NCI-H1417 treated with DMSO at 0.1 percent for 48 hours (cell line): ENCODE data around the gene PSAT1.

ENCODE experiments used
- DNase-seq: peaks from one replicate; lab custom pipeline; 2025; lab: John Stamatoyannopoulos, UW

Gene PSAT1

DNA sequence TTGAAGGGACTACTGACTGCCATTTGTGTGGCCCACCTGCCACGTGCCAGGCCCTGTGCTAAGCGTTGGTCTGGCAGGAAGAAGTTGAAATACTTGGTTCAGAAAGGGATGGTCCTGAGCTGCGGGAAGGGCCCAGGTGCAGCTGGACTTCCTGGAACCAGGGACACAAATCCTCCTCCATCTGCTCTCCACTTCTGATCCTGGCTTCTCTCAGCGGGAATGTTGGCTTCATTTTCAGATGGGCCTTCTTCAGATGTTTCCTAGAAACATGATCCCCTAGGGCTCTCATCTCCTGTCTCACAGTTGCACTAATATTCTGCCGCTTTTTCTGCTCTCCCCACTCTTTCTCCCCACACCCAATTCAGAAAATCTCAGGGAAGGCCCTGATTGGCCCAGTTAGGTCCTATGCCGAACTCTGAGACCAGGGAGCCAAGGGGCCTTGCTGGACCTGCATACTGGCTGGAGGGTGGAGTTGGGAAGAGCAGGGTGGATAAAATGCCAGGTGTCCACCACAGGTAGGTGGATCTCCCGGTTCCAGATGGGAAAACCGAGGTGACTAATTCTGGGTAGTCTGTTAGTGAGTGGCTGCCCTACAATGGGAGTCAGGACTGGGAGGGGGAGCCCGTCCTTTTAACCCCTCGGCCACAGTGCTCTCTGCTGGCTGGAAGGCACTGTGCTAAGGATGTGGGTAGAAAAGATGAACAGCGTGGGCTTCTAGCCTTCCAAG is 19.4 kb downstream of the PSAT1 start:
- DNase-seq, result no peak

DNA sequence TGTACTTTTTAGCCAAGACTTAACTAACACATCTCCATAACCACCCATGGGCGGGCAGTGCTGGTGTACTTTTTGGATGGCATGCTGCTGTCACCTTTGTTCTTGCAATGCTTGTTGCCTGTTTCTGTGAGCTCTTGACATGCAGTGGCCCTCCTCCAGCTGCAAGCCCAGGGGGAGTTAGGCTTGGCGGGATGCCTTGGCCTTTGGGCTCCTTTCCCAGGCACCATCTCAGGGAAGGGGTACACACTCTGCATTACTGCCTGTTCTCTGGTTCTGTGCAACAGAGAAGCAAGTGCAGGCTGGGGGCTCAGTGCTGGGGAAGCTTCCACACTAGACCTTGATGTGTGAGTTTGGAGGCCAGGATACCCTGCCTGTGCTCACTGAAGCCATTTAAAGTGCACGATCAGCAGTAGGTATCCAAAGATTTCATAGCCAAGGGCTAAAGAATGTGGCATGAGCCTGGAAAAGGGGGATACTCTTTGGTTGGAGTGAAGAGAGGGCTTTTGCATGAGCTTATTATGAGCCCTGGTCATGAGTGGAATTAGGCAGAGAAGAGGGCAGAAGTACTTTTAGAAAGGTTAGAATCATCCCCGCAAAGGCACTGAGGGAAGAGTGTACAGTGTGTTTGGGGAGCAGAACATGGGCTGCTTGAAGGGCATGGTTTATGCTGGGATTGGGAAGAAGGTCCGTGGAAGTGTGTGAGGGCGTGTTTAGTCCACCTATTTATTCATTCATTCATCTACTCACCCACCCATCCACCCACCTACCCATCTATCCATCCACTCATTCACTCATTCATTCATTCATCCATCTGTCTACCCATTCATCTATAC is 22.5 kb downstream of the PSAT1 start:
- DNase-seq, result no peak

DNA sequence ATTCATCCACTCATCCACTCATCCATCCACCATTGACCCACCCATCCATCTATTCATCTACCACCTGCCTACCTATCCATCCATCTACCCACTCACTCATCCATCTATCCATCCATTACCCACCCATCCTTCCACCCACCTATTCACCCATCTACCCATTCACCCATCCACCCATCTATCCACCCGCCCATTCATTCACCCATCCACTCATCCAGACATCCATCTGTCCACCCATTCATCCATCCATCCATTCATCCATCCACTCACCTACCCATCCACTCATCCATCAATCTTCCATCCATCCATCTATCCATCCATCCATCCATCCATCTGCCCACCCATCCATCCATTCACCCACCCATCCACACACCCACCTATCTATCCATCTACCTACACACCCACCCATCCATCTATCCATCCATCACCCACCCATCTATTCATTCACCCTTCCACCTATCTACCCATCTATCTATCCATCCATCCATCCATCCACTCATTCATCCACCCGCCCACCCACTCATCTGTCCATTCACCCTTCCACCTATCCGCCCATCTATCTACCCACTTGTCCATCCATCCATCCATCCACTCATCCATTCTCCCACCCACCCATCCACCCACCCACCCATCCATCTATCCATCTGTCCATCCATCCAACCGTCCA is 23.2 kb downstream of the PSAT1 start:
- no peak for DNase-seq

DNA sequence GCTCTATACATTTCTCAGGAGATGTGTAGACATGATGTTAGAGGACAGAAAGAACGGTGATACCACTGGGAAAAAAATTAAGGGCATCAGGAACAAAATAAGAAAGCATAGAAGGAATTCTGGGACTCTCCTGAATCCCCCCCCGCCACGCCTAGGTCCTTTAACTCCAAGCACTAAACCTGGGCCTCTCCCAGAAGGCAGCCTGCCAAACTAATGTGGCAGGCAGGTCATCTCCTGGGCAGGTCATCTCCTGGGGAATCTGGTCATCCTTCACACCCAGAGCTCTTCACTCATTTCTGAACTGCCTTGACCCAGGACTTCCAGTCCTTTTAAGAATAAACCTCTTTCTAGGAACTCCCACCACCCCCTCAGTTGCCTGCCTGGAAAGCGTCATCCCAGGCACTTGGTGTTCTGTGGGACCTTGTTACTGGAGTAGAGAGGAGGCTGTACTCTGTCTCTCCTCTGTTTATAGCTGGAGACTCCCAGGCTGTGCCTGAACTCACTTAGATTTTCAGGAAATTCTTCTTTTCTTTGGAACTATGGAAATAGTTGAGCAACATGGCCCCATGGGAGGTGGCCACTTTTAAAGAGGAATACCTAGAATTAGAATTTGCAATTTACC is 24.1 kb downstream of the PSAT1 start:
- no peak for DNase-seq

DNA sequence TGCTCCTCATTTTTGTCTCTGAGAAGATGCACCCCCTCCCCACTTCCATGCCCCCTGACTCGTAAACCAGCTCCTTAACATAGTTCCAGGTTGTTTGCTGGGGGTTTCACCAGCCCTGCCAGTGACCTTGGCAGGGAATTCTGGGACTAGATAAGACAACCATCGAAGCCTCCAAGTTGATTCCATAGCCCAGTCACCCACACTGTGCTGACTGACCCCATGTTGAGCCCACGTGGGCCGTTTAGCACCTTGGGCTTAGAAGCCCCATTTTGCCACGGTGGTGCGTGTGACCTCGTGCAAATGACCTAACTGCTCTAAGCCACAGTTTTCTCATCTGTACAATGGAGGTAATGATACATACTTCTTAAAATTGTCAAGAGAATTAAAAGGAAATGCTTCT is 24.6 kb downstream of the PSAT1 start:
- no peak for DNase-seq

DNA sequence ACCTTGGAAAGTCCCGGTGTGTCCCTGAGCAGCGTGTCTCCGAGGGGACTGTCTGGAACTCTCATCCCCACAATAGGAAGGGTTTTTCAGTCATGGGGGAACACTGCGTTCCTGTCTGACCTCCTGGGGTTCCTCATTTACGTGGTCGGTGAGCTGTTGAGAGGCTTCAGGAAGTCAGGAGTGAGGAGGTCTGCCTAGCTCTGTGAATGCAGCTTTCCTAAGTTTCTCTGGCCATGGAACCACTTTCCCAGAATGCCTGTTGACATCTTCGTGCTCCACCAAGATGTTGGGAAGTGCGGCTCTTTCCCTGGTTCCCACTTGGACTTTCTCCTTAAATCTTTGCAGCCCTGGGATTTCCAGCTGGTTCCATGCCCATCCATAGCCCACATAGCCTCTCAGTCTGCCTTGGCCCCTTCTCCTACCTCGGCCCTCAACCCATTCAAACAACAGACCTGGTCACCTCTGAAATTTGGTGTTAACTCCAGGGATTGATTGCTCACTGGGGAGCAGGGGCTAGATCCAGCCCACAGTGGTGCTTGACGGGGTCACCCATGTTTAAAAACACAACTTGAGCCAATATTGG is 27.2 kb downstream of the PSAT1 start:
- DNase-seq, result no peak

DNA sequence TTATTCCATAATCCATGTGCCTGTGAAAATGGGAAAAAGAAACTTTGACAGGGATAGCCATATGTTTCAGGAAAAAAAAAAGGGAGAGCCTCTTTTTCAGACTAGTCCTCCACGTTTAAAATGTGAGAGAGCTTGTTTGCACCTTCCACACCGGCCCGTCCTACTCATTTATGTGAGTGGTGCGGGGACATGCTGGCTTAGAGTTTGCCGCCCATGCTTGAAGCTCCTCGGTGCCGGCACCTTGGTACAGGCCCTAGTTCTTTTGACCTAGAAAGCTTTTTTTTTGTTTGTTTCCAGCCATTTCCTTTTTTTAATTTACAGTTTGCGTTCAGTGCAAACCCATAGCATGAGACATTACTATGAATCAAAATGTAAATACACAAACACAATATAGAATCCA is 27.8 kb downstream of the PSAT1 start:
- no peak for DNase-seq

DNA sequence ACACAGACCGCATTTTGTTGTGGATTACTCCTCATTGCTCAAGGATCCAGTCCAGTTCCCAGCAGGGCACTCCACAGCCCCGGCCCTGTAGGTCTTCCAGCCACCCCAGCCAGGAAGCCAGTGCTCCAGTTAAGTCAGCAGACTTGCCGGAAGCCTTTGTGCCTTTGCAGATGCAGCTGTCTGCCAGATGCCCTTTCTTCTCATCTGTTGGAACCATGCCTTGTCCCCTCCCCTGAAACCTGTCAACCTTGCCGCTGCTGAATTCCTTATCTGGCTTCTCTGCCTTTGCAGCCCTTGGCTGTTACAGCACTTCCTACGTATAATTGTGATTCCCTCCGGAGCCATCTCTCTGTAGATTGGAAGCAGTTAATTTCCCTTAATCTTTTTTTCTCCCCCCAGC is 28.4 kb downstream of the PSAT1 start:
- DNase-seq, result no peak

DNA sequence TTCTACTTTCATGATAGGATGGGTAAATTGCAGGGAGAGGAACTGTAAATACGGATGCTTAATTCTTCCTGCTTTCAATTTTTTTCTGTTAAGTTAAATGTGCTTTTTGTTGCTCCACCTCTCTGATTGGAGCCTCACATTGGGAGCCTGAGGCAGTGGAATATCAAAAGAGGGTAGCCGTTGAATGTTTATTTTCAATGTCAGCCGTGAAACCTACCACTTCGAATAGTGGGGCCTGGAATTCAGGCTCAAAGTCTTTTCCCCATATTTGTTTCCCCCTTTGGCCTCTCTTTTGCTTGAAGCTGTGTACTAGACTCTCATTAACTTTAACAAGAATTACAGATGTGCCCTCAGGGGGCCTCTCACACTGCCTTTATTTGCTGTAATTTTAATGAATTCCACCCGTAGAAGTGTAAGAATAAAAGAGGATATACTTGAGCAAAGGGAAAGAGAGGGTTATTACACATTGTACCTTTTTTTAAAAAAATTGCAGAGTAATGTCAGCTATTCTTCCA is 29.0 kb downstream of the PSAT1 start:
- DNase-seq, result no peak

DNA sequence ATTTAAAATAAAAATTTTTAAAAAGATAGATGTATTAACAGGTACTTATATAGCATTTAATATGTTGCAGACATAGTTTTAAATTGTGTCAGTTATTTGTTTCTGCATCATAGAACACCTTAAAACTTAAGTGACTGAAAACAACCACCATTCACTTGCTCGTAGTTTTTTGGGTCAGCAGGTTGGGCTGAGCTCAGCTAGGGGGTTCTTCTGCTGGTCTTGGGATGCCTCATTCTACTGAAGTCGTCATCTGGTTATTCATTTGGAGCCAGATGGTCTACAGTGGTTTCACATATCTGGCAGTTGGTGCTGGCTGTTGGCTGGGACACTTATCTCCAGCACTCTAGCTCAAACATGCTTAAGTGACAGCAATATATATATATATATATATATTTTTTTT is 29.6 kb downstream of the PSAT1 start:
- DNase-seq, result no peak

DNA sequence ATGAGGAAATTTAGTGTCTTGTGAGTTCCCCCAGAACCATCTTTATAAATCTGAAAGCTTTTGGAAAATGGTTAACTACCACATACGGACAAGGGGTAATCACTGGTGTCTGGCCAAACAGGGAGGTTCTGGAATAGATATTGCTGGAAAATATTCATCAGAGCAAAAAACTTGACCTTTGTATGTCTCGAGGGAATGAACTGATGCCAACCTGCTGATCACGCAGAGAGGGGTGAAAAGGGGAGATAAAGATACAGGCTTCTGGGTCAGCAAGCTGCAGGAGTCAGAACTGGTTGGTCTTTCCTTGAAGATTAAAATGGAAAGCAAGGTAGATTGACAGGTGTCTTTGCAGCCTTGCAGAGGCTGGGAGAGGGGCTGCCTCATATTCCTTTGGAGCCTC is 35.5 kb downstream of the PSAT1 start:
- DNase-seq, result no peak

DNA sequence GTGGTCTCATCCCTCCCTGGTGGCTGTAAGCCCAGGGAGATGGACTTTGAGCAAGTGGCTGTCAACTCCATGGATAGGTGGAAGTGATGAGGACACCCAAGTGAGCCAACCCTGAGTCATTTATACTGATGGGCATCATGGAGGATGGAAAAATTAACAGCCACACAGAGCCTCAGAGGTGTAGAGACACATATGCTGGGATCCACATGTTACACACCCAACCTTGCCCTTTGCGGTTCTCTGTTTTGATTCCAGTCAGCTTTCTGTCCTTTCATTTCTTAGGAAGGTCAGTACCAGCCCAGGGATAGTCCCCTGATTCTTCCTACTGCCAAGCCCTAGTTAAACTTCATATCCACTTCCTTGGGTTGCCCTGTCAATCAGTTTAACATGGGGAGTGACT is 51.9 kb downstream of the PSAT1 start:
- DNase-seq, result no peak

DNA sequence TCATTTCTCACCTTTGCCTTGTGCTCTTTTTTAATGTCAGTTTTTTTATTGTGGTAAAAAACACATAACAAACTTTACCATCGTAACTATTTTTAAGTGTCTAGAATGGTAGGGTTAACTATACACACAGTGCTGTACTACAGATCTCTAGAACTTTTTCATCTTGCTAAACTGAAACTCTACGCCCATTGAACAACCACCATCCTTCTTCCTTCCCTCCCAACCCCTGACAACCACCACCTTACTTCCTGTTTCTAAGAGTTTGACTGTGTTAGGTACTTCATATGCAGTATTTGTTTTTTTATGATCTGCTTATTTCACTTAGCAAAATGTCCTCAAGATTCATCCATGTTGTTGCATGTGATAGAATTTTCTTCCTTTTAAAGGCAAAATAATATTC is 54.9 kb downstream of the PSAT1 start:
- DNase-seq, result no peak

DNA sequence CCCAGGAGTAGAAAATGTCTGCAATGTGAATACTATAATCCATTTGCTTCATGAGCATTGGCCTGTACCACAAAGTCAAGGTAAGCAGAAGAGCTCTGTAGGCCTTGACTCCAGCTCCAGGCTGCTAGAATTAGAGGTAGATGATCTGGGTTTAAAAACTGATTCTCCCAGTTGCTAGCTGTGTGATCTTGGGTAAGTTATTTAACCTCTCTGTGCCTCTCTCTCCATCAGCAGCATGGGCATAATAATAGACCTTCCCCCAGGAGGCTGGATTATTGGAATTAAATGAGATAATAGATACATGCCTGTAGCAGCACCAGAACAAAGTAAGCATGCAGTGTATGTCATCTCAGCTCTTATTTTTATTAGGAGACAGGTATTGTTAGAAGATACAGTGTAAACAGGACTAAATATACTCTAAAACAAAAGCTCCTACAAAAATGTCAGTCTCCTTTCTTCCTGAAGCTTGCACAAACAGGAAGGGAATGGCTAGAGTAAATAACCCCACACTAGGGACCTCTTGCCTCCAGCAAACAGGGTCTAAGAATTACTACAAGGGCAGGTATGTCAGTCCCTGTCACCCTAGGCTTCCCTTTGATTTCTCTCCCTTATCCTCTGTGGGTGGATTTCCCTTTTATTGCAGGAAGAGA is 57.5 kb downstream of the PSAT1 start:
- DNase-seq, result no peak

DNA sequence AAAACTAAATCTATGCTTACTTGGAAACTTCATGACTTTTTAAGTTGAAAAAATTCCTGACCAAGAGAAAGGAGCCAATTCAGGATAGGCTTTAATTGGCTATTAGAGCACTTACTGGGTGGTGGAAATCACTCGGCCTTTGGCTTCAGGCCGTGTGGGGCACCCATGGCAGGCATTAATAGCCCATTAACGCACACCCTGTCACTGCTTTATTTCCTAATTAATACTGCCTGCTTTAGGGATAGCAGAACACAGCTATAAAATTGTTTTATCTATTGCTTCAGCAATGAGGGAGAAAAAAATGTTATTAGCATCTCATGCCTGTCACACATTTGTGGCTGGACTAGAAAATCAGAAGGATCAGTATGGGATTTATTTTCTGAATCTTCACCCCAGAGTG is 58.1 kb downstream of the PSAT1 start:
- DNase-seq, result no peak

DNA sequence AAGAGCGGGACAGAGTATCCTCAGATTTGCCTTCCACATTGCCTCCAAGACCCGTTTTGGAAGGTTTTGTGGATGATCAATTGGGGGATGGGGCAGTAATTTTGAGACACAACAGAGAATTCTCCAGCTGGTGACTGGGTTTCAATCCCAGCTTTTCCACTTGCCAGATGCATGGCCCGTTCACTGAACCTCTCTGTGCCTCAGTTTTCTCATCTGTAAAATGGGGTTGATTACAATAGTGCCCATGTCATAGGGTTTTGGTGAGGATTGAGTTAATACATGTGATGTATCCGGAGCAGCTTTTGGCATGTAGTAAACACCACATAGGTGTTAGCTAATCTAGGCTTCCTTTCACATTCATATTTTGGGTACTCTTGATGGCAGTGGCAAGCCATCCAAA is 59.7 kb downstream of the PSAT1 start:
- DNase-seq, result no peak

DNA sequence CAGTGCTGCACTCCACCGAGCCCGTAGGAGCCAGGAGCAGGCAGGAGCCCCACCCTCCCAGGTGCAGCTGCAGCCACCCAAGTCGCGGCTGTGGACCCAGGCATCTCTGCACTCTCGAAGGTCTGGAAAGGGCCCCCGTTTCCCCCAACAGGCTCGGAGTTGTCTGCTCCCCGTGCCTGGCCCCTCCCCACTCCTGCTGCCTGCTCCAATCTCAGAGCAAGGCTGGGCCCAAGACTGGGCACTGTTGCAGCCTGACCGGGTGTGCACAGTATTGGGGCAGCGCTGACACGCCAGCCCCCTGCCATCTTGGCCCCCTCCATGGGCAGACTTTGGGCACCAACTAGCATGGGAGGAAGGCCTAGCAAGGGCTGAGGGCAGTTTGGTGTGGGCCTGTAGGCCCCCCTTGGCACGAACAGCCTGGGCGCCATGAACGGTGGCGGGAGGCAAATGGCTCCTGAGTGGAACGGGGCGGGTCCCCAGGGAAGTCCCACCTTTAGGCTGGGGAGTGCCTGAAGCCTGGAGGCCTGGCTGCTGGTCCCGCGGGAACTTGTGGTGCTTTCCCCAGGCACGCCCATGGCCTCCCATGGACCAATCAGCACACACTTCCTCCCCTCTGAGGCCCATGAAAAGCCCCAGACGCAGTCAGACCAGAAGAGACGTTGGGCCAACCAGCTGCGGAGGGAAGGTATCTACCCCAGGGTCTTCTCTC is 60.4 kb downstream of the PSAT1 start:
- DNase-seq, result no peak

DNA sequence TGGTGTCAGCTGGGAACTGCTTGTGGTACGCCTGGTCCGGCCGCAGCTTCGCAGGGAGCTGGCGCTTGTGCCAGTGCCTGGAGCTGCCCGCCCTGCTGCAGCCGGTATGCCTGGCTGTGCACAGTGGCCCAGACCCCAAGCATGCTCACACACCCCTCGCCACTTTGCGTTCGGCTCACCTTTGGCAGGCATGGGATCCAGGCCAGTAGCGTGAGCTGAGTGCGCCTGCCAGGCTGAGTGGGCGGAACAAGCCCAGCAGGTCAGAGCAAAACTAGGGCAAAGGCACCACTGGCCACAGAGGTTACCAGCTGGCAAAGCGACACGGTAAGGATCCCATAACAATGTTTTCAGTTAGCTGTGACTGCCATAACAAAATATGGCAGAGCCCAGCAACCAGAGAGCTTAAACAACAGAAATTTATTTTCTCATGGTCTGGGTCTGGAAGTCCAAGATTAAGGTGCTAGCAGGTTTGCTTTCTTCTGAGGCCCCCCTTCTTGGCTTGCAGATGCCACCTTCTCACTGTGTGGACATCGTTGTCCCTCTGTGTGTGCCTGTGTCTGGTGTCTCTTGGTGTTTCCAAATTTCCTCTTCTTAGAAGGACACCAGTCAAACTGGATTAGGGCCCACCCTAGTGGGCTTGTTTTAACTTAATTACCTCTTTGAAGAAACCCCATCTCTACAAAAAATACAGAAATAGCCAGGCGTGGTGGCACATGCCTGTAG is 61.6 kb downstream of the PSAT1 start:
- DNase-seq, result no peak

DNA sequence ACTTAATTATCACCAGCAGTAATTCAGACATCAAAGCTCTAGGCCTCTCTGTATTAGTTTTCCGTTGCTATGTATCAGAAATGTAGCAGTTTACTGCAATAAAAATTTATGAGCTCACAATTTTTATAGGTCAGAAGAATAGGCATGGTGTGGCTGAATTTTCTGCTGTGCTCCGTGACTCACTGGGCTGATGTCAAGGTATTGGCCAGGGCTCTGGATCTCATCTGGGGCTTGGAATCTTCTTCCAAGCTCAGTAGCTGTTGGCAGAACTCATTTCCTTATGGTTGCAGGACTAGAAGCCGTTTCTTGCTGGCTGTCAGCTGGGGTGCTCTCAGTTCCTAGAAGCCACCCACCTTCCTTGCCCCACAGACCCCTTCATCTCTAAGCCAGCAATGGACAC is 66.3 kb downstream of the PSAT1 start:
- DNase-seq, result no peak
